Esophagus squamous epithelium (tissue), 5 donors: ENCODE results near the gene THAP10. TPM values are rescaled to one million over a fixed set of nuclear protein-coding genes. Genes with fewer than 3 reads are reported as not detected.

Experiments used
- DNase-seq: peaks from one replicate; lab custom pipeline; 2025; lab: John Stamatoyannopoulos, UW
- H3K27ac ChIP-seq, 4 donors: fragments of 200-600 bp; sonication (generic); one replicate each; pipeline ENCODE4 v1.5.1; 2016 to 2019; ENCODE audit warnings: mild to moderate bottlenecking in 1 of 4
- H3K27me3 ChIP-seq, 4 donors: fragments of 200-600 bp; sonication (generic); 1 replicate in 3 of 4; 2 replicates in 1 of 4; pipeline versions ENCODE4 v1.5.1 to v1.6.0; 2017 to 2021; ENCODE audit warnings: antibody characterized with exemption in 1 of 4
- H3K36me3 ChIP-seq, 3 donors: fragments of 200-600 bp; sonication (generic); one replicate each; pipeline ENCODE4 v1.5.1; 2016 to 2019
- H3K4me1 ChIP-seq, 3 donors: fragments of 200-600 bp; sonication (generic); one replicate each; pipeline ENCODE4 v1.5.1; 2017 to 2019
- H3K4me3 ChIP-seq, 4 donors: fragments of 200-600 bp; sonication (generic); 1 replicate in 3 of 4; 2 replicates in 1 of 4; pipeline ENCODE4 v1.5.1; 2016 to 2019; ENCODE audit warnings: mild to moderate bottlenecking in 2 of 4, moderate library complexity in 1 of 4
- H3K9me3 ChIP-seq, 3 donors: fragments of 200-600 bp; sonication (generic); one replicate each; pipeline ENCODE4 v1.5.1; 2016 to 2019
- CTCF ChIP-seq, 6 experiments: fragments of 450-650 bp in 4 of 6; fragments of 200-600 bp in 2 of 6; sonication (generic) in 2 of 6; IDR thresholded peaks; one replicate each; pipeline ENCODE4 v1.5.1; 2016 to 2019; ENCODE audit warnings: antibody characterized with exemption in 6 of 6, mild to moderate bottlenecking in 4 of 6, moderate library complexity in 4 of 6
- POLR2A ChIP-seq, 4 donors: fragments of 450-650 bp; IDR thresholded peaks; one replicate each; pipeline ENCODE4 v1.6.1; 2017; ENCODE audit warnings: antibody characterized with exemption in 4 of 4, mild to moderate bottlenecking in 4 of 4, moderate library complexity in 3 of 4
- WGBS, 2 donors: methylation state at CpG; one replicate each; pipeline ENCODE4 v1.1.5; 2018; 5-methylcytosine and 5-hydroxymethylcytosine counted together
- intact Hi-C: fragments of 100-400 bp; cut with DNase I; formaldehyde crosslinking; loops from one replicate; pipeline ENCODE4 v1.15.0; 2022
- total RNA-seq, 4 donors: library from RNA; depleted of rRNA; stranded (reverse); fragments of >200 nt; gene quantifications; one replicate each; pipeline ENCODE4 v1.1.0, GENCODE V29; 2016
- donor health status: DM: yes; HTN: yes; CAD: no.

THAP10 gene
- total RNA-seq, 4 donors from 2014 or later = 1.5 to 3.0 (median 2.3) TPM

- H3K4me1 ChIP-seq = peaks cover 0 to 11% (median 6%) of the 10 kb centered on the region in 3 donors
- H3K36me3 ChIP-seq = peaks cover 0 to 5% (median 0%) of the 10 kb centered on the region in 3 donors
- 96% methylated on average over 2 of the region's 2 CpGs for WGBS, 2 donors
- no peaks in the 10 kb centered on the region for H3K9me3 ChIP-seq
- H3K27ac ChIP-seq = no peak overlapping the region
- H3K4me3 ChIP-seq = no peak overlapping the region
- no peak for DNase-seq
- TF ChIP-seq CTCF (IDR thresholded peaks at IDR 0.05) = no peak
- no peak for TF ChIP-seq POLR2A (IDR thresholded peaks at IDR 0.05)
- intact Hi-C loops = no loop called here
- H3K27me3 ChIP-seq = no peaks in the 10 kb centered on the region
Measured at GRCh38 chr15:70837476-70837875, 54.8 kb downstream of the THAP10 start.

GRCh38 chr15:70835841-70836240 is 56.4 kb downstream of the THAP10 start:
- peak overlapping the region in 3 of 4 donors; percentile 10 to 68 (median 67) for H3K27ac ChIP-seq
- WGBS, 2 donors = 81 to 88% methylated on average over 3 of the region's 3 CpGs
- H3K27me3 ChIP-seq = no peaks in the 10 kb centered on the region
- TF ChIP-seq CTCF (IDR thresholded peaks at IDR 0.05) (no peak), POLR2A (IDR thresholded peaks at IDR 0.05) (no peak)
- peaks cover 0 to 19% (median 0%) of the 10 kb centered on the region in 3 donors for H3K36me3 ChIP-seq
- no peaks in the 10 kb centered on the region for H3K9me3 ChIP-seq
- H3K4me1 ChIP-seq = peaks cover 0 to 11% (median 6%) of the 10 kb centered on the region in 3 donors
- intact Hi-C loops = no loop called here
- no peak overlapping the region for H3K4me3 ChIP-seq
- DNase-seq = no peak

DNA sequence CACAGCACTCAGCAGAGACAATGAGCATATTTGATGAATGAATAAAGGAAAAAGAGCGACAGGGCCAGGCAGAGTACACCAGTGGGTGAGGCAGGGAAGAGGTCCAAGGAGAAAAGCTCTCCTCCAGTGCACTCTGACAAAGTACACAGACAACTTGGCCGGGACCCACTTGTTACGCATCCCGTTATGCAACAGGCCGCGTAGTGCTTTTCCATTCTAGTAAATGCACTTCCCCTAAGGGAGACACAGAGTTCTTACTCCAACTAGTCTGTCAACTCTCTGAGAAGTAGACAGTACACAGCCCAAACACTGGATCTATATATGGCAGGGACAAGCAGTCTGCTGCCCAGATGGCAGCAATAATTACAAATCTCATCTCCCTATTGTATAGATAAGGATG is 56.8 kb downstream of the THAP10 start:
- Histone ChIP-seq H3K27ac (peak overlapping the region in 3 of 4 donors; percentile 10 to 68 (median 67)), H3K4me3 (no peak overlapping the region), H3K4me1 (peaks cover 0 to 11% (median 6%) of the 10 kb centered on the region in 3 donors), H3K9me3 (no peaks in the 10 kb centered on the region), H3K36me3 (peaks cover 0 to 21% (median 0%) of the 10 kb centered on the region in 3 donors), H3K27me3 (no peaks in the 10 kb centered on the region)
- intact Hi-C loops = no loop called here
- no peak for DNase-seq
- WGBS, 2 donors = 70 to 75% methylated on average over 4 to 6 of the region's 6 CpGs
- TF ChIP-seq POLR2A (IDR thresholded peaks at IDR 0.05) (no peak), CTCF (IDR thresholded peaks at IDR 0.05) (no peak)

- no peak for DNase-seq
- 61 to 86% methylated on average over 2 of the region's 2 CpGs for WGBS, 2 donors
- Histone ChIP-seq H3K9me3 (no peaks in the 10 kb centered on the region), H3K36me3 (peaks cover 0 to 21% (median 0%) of the 10 kb centered on the region in 3 donors), H3K27me3 (no peaks in the 10 kb centered on the region), H3K27ac (peak overlapping the region in 2 of 4 donors; percentile 4 to 68), H3K4me1 (peaks cover 0 to 11% (median 6%) of the 10 kb centered on the region in 3 donors), H3K4me3 (no peak overlapping the region)
- no peak for TF ChIP-seq POLR2A (IDR thresholded peaks at IDR 0.05)
- TF ChIP-seq CTCF (IDR thresholded peaks at IDR 0.05) = no peak
- intact Hi-C loops = no loop called here
Measured at GRCh38 chr15:70834999-70835398, 57.2 kb downstream of the THAP10 start.

DNA sequence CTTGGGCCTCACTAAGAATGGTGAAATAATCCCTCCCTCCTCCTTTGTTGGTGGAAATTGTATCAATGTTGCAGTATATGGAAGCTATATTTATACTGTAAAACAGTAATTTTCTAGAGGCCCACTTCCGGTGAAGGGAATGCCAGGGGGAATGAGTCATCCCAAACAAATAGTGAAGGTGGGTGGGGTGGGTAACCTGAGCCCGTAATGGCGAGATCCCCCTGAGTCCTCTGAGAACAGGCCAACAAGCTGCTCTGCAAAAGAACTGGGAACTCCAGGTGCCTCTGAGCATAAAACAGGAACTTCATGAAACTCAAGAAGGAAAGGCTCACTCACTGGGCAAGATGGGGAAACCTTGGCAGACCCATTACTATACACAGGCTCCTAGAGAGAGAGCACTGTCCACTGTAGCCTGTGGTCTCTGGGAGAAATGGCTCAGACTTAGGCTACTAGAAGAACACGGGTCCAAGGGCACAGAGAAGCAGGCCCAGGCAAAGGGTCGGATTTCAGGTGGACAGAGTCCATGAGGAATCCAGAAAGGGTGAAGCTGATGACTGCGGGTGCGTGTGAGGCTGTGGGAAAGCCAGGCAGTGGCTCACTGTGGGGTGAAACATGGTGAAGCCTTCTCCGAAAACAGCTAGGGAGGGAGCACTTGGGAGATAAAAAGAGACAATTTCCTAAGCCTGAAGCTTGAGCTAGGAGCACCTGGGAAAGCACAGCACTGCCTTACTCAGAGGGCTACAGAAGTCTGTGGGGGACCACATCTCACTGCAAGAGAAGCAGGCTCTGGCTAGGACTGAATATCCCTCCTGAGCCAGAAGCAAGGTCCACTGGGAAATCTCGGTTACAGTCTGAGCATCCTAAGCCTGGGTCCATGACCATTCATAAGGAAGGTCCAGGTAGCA is 58.1 kb downstream of the THAP10 start:
- no peaks in the 10 kb centered on the region for H3K9me3 ChIP-seq
- no peak overlapping the region for H3K4me3 ChIP-seq
- intact Hi-C loops = no loop called here
- peak overlapping the region in 3 of 4 donors; percentile 4 to 39 (median 14) for H3K27ac ChIP-seq
- peaks cover 0 to 11% (median 6%) of the 10 kb centered on the region in 3 donors for H3K4me1 ChIP-seq
- H3K27me3 ChIP-seq = no peaks in the 10 kb centered on the region
- no peak for TF ChIP-seq POLR2A (IDR thresholded peaks at IDR 0.05)
- WGBS, 2 donors = 55 to 57% methylated on average over 9 of the region's 9 CpGs
- peaks cover 0 to 21% (median 0%) of the 10 kb centered on the region in 3 donors for H3K36me3 ChIP-seq
- no peak for DNase-seq
